Left ventricle myocardium inferior (tissue), 1 donor: ENCODE data around the gene FHIT. TPM values are rescaled to one million over a fixed set of nuclear protein-coding genes. Genes with fewer than 3 reads are reported as not detected.

ENCODE experiments used
- DNase-seq: peaks from one replicate; pipeline ENCODE4 v3.0.0-alpha.2; 2020
- H3K27ac ChIP-seq: fragments of 200-600 bp; replicated peaks from 2 replicates; pipeline ENCODE4 v1.8.0; 2021
- H3K27me3 ChIP-seq: fragments of 200-600 bp; 2 replicates; pipeline ENCODE4 v1.8.0; 2021; ENCODE audit warnings: low read depth
- H3K36me3 ChIP-seq: fragments of 200-600 bp; 2 replicates; pipeline ENCODE4 v1.8.0; 2021
- H3K4me1 ChIP-seq: fragments of 200-600 bp; 2 replicates; pipeline ENCODE4 v1.8.0; 2021
- H3K4me3 ChIP-seq: fragments of 200-600 bp; 2 replicates; pipeline ENCODE4 v1.8.0; 2021; ENCODE audit warnings: mild to moderate bottlenecking, moderate library complexity
- H3K9me3 ChIP-seq: fragments of 200-600 bp; replicated peaks from 2 replicates; pipeline ENCODE4 v1.8.0; 2021
- intact Hi-C: fragments of 100-400 bp; cut with micrococcal nuclease; formaldehyde crosslinking; loops from one replicate; pipeline ENCODE4 v1.11.0; 2022
- total RNA-seq: library from RNA; stranded (reverse); fragmentation: NEBNext Ultra II Directional; extraction: Animal tissue kit (Norgen Biotek cat#: 25700); gene quantifications from one replicate; pipeline ENCODE4 v1.2.1, GENCODE V29; 2021
- TF ChIP-seq, protein P1 (sequence below): fragments of 200-600 bp; IDR thresholded peaks from 2 replicates; pipeline ENCODE4 v1.8.0; 2021; ENCODE audit warnings: antibody characterized with exemption, mild to moderate bottlenecking, borderline replicate concordance
- donor health status: DM: no; HTN: yes; CAD: no; lungs with severe emphysema.

Gene FHIT
- total RNA-seq, 1 donor from 2014 or later, result 16.0 TPM

DNA sequence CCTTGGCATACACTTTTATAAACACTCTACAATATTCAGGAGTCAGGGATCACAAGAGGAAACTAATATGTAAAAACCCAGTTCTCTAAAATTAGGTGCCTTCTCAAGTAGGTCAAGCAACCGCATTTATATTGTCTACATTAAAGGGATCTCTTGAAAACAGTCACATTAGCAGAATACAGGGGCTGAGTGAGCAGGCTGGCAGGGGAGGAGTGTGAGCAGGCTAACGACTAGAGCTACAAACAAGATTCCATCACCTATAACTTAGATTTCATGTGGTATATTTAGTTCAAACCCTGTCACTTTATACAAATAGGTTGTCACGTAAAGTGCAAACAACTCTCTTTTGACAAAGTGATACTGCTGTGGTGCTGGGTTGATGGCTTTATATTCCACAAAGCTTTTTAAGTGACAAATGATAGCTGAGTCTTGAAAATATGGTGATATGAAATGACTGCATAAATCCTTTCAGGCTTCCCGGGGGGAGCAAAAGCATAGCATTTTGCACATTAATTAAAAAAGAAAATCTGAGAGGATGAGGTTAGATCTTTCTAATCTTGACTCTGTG is 937.9 kb downstream of the FHIT start:
- Histone ChIP-seq H3K27ac (no peak overlapping the region), H3K9me3 (peaks cover 9% of the 10 kb centered on the region), H3K4me3 (no peak overlapping the region), H3K36me3 (no peaks in the 10 kb centered on the region), H3K27me3 (no peaks in the 10 kb centered on the region), H3K4me1 (no peaks in the 10 kb centered on the region)
- TF ChIP-seq, protein P1, sequence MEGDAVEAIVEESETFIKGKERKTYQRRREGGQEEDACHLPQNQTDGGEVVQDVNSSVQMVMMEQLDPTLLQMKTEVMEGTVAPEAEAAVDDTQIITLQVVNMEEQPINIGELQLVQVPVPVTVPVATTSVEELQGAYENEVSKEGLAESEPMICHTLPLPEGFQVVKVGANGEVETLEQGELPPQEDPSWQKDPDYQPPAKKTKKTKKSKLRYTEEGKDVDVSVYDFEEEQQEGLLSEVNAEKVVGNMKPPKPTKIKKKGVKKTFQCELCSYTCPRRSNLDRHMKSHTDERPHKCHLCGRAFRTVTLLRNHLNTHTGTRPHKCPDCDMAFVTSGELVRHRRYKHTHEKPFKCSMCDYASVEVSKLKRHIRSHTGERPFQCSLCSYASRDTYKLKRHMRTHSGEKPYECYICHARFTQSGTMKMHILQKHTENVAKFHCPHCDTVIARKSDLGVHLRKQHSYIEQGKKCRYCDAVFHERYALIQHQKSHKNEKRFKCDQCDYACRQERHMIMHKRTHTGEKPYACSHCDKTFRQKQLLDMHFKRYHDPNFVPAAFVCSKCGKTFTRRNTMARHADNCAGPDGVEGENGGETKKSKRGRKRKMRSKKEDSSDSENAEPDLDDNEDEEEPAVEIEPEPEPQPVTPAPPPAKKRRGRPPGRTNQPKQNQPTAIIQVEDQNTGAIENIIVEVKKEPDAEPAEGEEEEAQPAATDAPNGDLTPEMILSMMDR, result no peak
- DNase-seq, result no peak
- intact Hi-C loops, result no loop called here

DNA sequence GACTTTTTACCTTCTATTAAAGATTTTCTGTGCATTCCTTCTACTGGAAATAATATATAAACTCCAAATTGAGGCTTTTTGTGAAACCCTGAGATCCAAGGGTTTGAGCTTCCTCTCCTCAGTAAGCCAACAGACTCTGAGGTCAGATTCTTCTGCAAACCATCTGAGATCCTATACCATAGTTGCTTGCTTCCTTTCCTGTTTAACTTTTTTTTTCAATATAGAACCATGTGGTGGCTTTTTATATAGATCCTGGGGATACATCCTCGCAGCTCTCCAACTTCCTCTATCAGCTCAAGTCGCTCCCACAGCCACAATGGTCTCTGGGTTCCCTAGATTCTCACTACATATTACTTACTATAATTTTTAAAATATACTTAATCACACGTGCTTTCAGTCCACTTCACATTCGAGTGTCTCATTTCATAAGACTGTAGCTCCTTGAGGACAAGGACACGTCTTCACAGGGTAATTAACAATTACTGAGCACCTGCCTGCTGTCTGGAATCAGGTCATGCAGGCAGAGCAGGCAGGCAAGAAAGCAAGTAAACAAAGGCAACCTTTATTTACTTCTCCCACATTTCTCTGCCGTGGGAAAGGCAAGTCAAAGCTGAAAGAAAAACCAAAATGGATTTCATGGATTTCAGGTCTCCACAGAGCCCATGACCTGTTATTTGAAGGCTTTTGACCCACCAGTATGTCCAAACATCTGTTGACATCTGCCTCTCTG is 941.5 kb downstream of the FHIT start:
- no peak overlapping the region for H3K4me3 ChIP-seq
- intact Hi-C loops, result no loop called here
- H3K27ac ChIP-seq, result no peak overlapping the region
- no peaks in the 10 kb centered on the region for H3K27me3 ChIP-seq
- H3K36me3 ChIP-seq, result no peaks in the 10 kb centered on the region
- H3K4me1 ChIP-seq, result no peaks in the 10 kb centered on the region
- TF ChIP-seq, protein P1, result no peak
- peaks cover 3% of the 10 kb centered on the region for H3K9me3 ChIP-seq
- no peak for DNase-seq

DNA sequence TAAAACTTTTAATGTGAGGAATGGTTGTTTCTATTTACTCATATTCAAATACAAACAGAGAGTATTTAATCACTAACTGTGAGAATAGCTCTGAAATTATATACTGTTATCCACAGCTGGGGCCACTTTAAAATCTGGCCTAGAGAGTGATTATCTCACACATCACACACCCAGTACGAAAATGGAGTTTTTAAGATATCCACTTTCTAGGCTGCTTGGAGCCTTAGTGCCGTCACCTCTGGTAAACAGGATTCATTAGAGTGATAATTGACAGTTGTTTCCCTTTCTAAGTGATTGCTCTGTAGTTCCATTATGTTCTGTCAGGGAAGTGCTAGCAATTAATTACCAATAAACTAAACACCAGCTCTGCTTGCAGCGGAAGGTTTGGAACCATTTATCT is 942.4 kb downstream of the FHIT start:
- Histone ChIP-seq H3K4me3 (no peak overlapping the region), H3K27ac (no peak overlapping the region), H3K27me3 (no peaks in the 10 kb centered on the region), H3K4me1 (no peaks in the 10 kb centered on the region), H3K36me3 (no peaks in the 10 kb centered on the region), H3K9me3 (no peaks in the 10 kb centered on the region)
- DNase-seq, result no peak
- TF ChIP-seq, protein P1, result no peak
- intact Hi-C loops, result no loop called here

DNA sequence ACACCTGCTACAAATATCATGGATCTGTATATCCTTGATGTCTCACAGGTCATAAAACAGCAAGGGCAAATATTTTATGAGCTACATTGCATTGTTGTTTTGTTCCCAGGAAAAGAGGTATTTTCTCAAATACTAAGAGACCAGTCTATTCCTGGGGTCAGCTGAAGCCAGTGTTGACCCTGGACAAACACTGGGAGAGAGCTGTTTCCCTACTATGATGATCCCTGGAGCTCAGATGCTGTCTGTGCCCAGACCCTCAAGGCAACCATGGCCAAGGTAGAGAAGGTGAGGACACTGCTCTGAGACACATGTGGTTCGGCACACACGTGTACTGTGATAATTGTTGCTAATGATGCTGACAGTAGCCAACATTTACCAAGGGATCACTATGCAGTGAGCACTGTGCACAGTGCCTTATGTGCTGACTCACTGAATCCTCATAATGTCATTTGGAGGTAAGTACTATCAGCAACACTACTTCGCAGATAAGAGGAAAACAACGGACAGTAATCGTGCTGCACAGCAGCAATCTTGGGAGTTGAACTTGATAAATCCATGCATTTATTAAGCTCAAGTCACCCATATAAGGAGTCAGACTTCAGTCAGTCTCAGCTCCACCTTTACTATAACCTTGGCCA is 943.6 kb downstream of the FHIT start:
- Histone ChIP-seq H3K4me1 (peaks cover 9% of the 10 kb centered on the region), H3K4me3 (no peak overlapping the region), H3K27ac (no peak overlapping the region), H3K27me3 (no peaks in the 10 kb centered on the region), H3K36me3 (no peaks in the 10 kb centered on the region), H3K9me3 (no peaks in the 10 kb centered on the region)
- intact Hi-C loops, result no loop called here
- TF ChIP-seq, protein P1, result no peak
- DNase-seq, result no peak

DNA sequence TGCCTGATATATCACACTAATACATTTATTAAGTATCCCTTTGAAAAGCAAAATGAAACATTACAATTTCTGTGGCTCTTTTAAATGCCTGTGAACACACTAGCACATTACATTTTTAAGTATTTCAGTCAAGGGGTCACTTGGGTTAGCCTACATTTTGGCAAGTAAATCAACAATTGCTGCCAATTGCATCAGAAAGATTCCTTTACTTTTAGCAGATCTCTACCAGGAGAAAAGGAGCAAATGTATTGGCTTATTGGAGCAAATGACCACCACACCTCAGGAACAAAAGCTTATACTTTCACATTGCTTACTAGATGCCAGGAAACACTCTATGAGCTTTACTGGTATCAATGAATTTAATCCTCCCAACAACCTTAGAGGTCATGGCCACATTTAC is 947.1 kb downstream of the FHIT start:
- no peaks in the 10 kb centered on the region for H3K27me3 ChIP-seq
- H3K4me3 ChIP-seq, result no peak overlapping the region
- H3K36me3 ChIP-seq, result no peaks in the 10 kb centered on the region
- TF ChIP-seq, protein P1, result no peak
- no peaks in the 10 kb centered on the region for H3K9me3 ChIP-seq
- no peak for DNase-seq
- intact Hi-C loops, result no loop called here
- no peak overlapping the region for H3K27ac ChIP-seq
- H3K4me1 ChIP-seq, result peaks cover 9% of the 10 kb centered on the region
